GM18507 (cell line): ENCODE measurements around the gene ICAM4.

ENCODE experiments used
- DNase-seq: peaks from one replicate; pipeline ENCODE4 v3.0.0; 2011; ENCODE audit warnings: low read depth; ENCODE audit not compliant: insufficient read length; ENCODE audit errors: extremely low spot score
- FAIRE-seq: peaks from 2 replicates; lab custom pipeline; 2011; peaks lifted over from hg19 to GRCh38; lab: Jason Lieb, UNC

ICAM4 gene

GRCh38 chr19:10316229-10317044 lies 29.7 kb downstream of the ICAM4 start:
- DNase-seq (no peak), FAIRE-seq (no peak)

GRCh38 chr19:10317045-10317856 lies 30.5 kb downstream of the ICAM4 start:
- no peak for FAIRE-seq
- no peak for DNase-seq

GRCh38 chr19:10317857-10318462 lies 31.2 kb downstream of the ICAM4 start:
- no peak for DNase-seq
- FAIRE-seq: no peak

GRCh38 chr19:10318807-10319682 lies 32.3 kb downstream of the ICAM4 start:
- DNase-seq: no peak
- no peak for FAIRE-seq

GRCh38 chr19:10320602-10321416 lies 34.1 kb downstream of the ICAM4 start:
- DNase-seq: no peak
- FAIRE-seq: no peak

- FAIRE-seq (no peak), DNase-seq (no peak)
These were observed 34.7 kb downstream of the ICAM4 start for GRCh38 chr19:10321417-10321797.

GRCh38 chr19:10321874-10322835 lies 35.4 kb downstream of the ICAM4 start:
- FAIRE-seq: no peak
- DNase-seq: no peak

GRCh38 chr19:10325732-10326131 lies 39.0 kb downstream of the ICAM4 start:
- no peak for DNase-seq
- no peak for FAIRE-seq

GRCh38 chr19:10327793-10328192 lies 41.0 kb downstream of the ICAM4 start:
- DNase-seq: no peak
- FAIRE-seq: no peak

- DNase-seq (no peak), FAIRE-seq (no peak)
These were observed 42.0 kb downstream of the ICAM4 start for GRCh38 chr19:10328558-10329429.

- FAIRE-seq: no peak
These were observed 42.8 kb downstream of the ICAM4 start for GRCh38 chr19:10329555-10329954.

GRCh38 chr19:10332158-10332964 lies 45.6 kb downstream of the ICAM4 start:
- DNase-seq: no peak
- FAIRE-seq: no peak

More at GRCh38 chr19:10329555-10329954, 42.8 kb downstream of the ICAM4 start:
- DNase-seq: no peak

- peak; percentile 94 for FAIRE-seq
These were observed 46.4 kb downstream of the ICAM4 start, which contains the start of gene RAVER1 for GRCh38 chr19:10332965-10333757. TSS of gene RAVER1 (minus strand) at chr19:10333529. CDS start at chr19:10333507, 22 bp downstream.

GRCh38 chr19:10333758-10334587 lies 47.2 kb downstream of the ICAM4 start:
- DNase-seq (no peak), FAIRE-seq (no peak)

More at GRCh38 chr19:10332965-10333757, 46.4 kb downstream of the ICAM4 start, which contains the start of gene RAVER1:
- peak; percentile 99 for DNase-seq
